GM10248 (cell line): ENCODE measurements around the gene KCNMA1.

Experiments
- CTCF ChIA-PET: fragments of 300-600 bp; sonication (Branson Sonifier 250); formaldehyde crosslinking; extraction: SDS; loops from one replicate; lab custom pipeline; 2021; ENCODE audit warnings: antibody characterized with exemption; lab: Yijun Ruan, JAX
- POLR2A ChIA-PET: fragments of 350-650 bp; sonication (Branson Sonifier 250); formaldehyde crosslinking; extraction: SDS; loops from one replicate; lab custom pipeline; 2020; ENCODE audit warnings: antibody characterized with exemption; lab: Yijun Ruan, JAX
- DNase-seq: peaks from one replicate; pipeline ENCODE4 v3.0.0; 2012; ENCODE audit errors: extremely low spot score
- CTCF ChIP-seq: IDR thresholded peaks from 2 replicates; pipeline ENCODE4 v1.5.1; 2012; ENCODE audit warnings: mild to moderate bottlenecking, low read depth; ENCODE audit errors: extremely low read depth, missing control alignments, control extremely low read depth

KCNMA1 gene

GRCh38 chr10:77030974-77031373 lies 606.6 kb downstream of the KCNMA1 start:
- ChIA-PET CTCF (interaction anchor here (1.2 to 1.5 kb wide), 2 partner anchors 11 to 26 kb away, joined by 4 read pairs; no protein-coding TSS in a partner anchor), POLR2A (no interaction called here)
- no peak for TF ChIP-seq CTCF
- DNase-seq: no peak

GRCh38 chr10:77029777-77030717 lies 607.6 kb downstream of the KCNMA1 start:
- POLR2A ChIA-PET: no interaction called here
- DNase-seq: no peak
- CTCF ChIA-PET: interaction anchor here (1.2 to 3.8 kb wide), 4 partner anchors 9 to 24 kb away, joined by 4 to 17 read pairs (median 10); no protein-coding TSS in a partner anchor
- TF ChIP-seq CTCF: no peak

GRCh38 chr10:77028042-77028441 lies 609.6 kb downstream of the KCNMA1 start:
- ChIA-PET POLR2A (no interaction called here), CTCF (interaction anchor here (2.6 to 3.8 kb wide), 2 partner anchors 11 to 22 kb away, joined by 13 to 17 read pairs; no protein-coding TSS in a partner anchor)
- no peak for TF ChIP-seq CTCF
- DNase-seq: no peak

GRCh38 chr10:77027576-77027975 lies 610.0 kb downstream of the KCNMA1 start:
- TF ChIP-seq CTCF: no peak
- peak; percentile 9 for DNase-seq
- CTCF ChIA-PET: interaction anchor here (1.2 to 3.8 kb wide), 2 partner anchors 11 to 22 kb away, joined by 3 to 13 read pairs; no protein-coding TSS in a partner anchor
- POLR2A ChIA-PET: no interaction called here

GRCh38 chr10:77027141-77027540 lies 610.5 kb downstream of the KCNMA1 start:
- CTCF ChIA-PET: interaction anchor here (1.2 to 3.8 kb wide), 2 partner anchors 11 to 22 kb away, joined by 3 to 13 read pairs; no protein-coding TSS in a partner anchor
- no peak for DNase-seq
- no peak for TF ChIP-seq CTCF
- POLR2A ChIA-PET: no interaction called here

- no peak for TF ChIP-seq CTCF
- CTCF ChIA-PET: interaction anchor here (1.3 kb wide), 1 partner anchor 18 kb away, joined by 3 read pairs; no protein-coding TSS in a partner anchor
- POLR2A ChIA-PET: no interaction called here
- DNase-seq: no peak
Observed at GRCh38 chr10:77026148-77026547, 611.5 kb downstream of the KCNMA1 start.
